Measurements from ENCODE around the gene HRH1.
"Not testable (repeated sequence)": the region's sequence is repeated elsewhere in the genome, so short reads cannot be mapped to it uniquely, and the experiment has no call there.

Gene HRH1

DNA sequence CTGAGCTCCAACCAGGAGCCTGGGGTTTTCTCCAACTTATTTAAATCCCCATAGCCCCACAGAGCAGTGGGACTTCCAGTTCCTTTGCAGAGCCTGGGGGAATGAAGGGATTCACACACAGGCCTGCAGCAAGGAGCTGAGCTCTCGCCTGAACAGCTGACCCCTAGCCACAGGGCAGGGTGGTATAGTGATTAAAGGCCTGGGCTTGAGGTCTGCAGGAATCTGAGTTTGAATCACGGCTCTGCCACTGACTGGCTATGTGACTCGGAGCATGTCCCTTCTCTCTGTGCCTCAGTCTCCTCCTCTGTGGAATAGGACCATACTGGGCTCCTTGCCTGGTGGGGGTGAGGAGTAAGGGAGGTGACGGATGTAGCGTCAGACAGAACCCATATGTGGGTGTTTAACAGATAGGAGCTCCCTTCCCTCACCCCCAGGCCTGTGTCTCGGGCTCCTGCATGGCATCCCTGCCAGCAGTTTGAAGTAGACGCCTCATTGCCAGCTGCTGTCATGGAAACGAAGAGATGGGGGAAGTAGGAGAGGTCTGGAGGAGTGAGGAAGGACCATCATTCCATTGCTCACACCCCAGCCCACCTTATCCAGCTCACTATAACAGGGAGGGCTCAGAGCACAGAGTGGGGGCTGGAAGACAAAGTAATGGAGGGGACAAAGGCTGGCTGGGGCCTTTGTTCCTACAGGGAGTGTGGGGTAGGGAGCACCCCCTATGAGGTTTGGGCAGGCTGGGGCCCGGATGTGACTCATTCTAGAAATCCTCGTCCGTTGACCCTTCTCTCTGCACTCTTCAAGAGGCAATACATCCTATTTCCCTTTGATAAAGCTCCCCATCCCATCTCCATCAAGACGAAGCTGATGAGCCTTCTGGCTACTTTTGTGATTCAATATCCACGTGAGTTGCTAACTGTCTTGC lies 14.8 kb downstream of the HRH1 start:
- no peak for DNase-seq (ENCODE audit: low read depth)
- no peak overlapping the region for H3K4me3 ChIP-seq (ENCODE audit: low read depth, low read length)
- TF ChIP-seq, protein P1, sequence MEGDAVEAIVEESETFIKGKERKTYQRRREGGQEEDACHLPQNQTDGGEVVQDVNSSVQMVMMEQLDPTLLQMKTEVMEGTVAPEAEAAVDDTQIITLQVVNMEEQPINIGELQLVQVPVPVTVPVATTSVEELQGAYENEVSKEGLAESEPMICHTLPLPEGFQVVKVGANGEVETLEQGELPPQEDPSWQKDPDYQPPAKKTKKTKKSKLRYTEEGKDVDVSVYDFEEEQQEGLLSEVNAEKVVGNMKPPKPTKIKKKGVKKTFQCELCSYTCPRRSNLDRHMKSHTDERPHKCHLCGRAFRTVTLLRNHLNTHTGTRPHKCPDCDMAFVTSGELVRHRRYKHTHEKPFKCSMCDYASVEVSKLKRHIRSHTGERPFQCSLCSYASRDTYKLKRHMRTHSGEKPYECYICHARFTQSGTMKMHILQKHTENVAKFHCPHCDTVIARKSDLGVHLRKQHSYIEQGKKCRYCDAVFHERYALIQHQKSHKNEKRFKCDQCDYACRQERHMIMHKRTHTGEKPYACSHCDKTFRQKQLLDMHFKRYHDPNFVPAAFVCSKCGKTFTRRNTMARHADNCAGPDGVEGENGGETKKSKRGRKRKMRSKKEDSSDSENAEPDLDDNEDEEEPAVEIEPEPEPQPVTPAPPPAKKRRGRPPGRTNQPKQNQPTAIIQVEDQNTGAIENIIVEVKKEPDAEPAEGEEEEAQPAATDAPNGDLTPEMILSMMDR (IDR thresholded peaks at IDR 0.05; ENCODE audit: low read depth, low read length, missing control alignments): no peak
- in situ Hi-C loops (cut with HindIII; ENCODE audit: low sequenced_read_pairs): no loop called here

GRCh38 chr3:11170052-11170770 lies 15.9 kb downstream of the HRH1 start:
- TF ChIP-seq, protein P1 (IDR thresholded peaks at IDR 0.05; ENCODE audit: low read depth, low read length, missing control alignments): peak; percentile 2
- DNase-seq (ENCODE audit: low read depth): peak; percentile 41
- H3K4me3 ChIP-seq (ENCODE audit: low read depth, low read length): no peak overlapping the region
- in situ Hi-C loops (cut with HindIII; ENCODE audit: low sequenced_read_pairs): no loop called here

- TF ChIP-seq, protein P1 (IDR thresholded peaks at IDR 0.05; ENCODE audit: low read depth, low read length, missing control alignments): no peak
- in situ Hi-C loops (cut with HindIII; ENCODE audit: low sequenced_read_pairs): no loop called here
- no peak overlapping the region for H3K4me3 ChIP-seq (ENCODE audit: low read depth, low read length)
- no peak for DNase-seq (ENCODE audit: low read depth)
Observed at GRCh38 chr3:11172096-11172690, 17.9 kb downstream of the HRH1 start.

- TF ChIP-seq, protein P1 (IDR thresholded peaks at IDR 0.05; ENCODE audit: low read depth, low read length, missing control alignments): no peak
- in situ Hi-C loops (cut with HindIII; ENCODE audit: low sequenced_read_pairs): no loop called here
- DNase-seq (ENCODE audit: low read depth): no peak
- no peak overlapping the region for H3K4me3 ChIP-seq (ENCODE audit: low read depth, low read length)
Observed at GRCh38 chr3:11173828-11174465, 19.7 kb downstream of the HRH1 start.

GRCh38 chr3:11178421-11178820 lies 24.1 kb downstream of the HRH1 start:
- H3K4me3 ChIP-seq (ENCODE audit: low read depth, low read length): no peak overlapping the region
- in situ Hi-C loops (cut with HindIII; ENCODE audit: low sequenced_read_pairs): no loop called here
- DNase-seq (ENCODE audit: low read depth): no peak
- TF ChIP-seq, protein P1 (IDR thresholded peaks at IDR 0.05; ENCODE audit: low read depth, low read length, missing control alignments): no peak

GRCh38 chr3:11184328-11184969 lies 30.2 kb downstream of the HRH1 start:
- H3K4me3 ChIP-seq (ENCODE audit: low read depth, low read length); DNase-seq (ENCODE audit: low read depth); in situ Hi-C loops (cut with HindIII; ENCODE audit: low sequenced_read_pairs): not testable (repeated sequence)
